NCI-H187 (cell line): ENCODE data around the gene KRT84.

Source experiments
- DNase-seq, 2 experiments: peaks; one replicate each; lab custom pipeline; 2025; lab: John Stamatoyannopoulos, UW

Gene KRT84

GRCh38 chr12:52341066-52341580 lies 44.3 kb downstream of the KRT84 start:
- no peak for DNase-seq

- DNase-seq: no peak
Observed at GRCh38 chr12:52338241-52338960, 47.1 kb downstream of the KRT84 start.

- no peak for DNase-seq
Observed at GRCh38 chr12:52337054-52337453, 48.4 kb downstream of the KRT84 start.

- no peak for DNase-seq
Observed at GRCh38 chr12:52336641-52337040, 48.8 kb downstream of the KRT84 start.

GRCh38 chr12:52335598-52336262 lies 49.7 kb downstream of the KRT84 start:
- no peak for DNase-seq

GRCh38 chr12:52334185-52334584 lies 51.3 kb downstream of the KRT84 start:
- no peak for DNase-seq

GRCh38 chr12:52333321-52333720 lies 52.1 kb downstream of the KRT84 start:
- DNase-seq: no peak

GRCh38 chr12:52332381-52332780 lies 53.1 kb downstream of the KRT84 start:
- DNase-seq: no peak

GRCh38 chr12:52331833-52332232 lies 53.6 kb downstream of the KRT84 start:
- DNase-seq: no peak

GRCh38 chr12:52331039-52331438 lies 54.4 kb downstream of the KRT84 start:
- no peak for DNase-seq

GRCh38 chr12:52327830-52328500 lies 57.5 kb downstream of the KRT84 start:
- DNase-seq: no peak
